HepG2 (cell line): Measurements from ENCODE around the gene STX7. TPM values are rescaled to one million over a fixed set of nuclear protein-coding genes. Genes with fewer than 3 reads are reported as not detected.

ENCODE experiments used
- ATAC-seq: fragments of 200-7000 bp; cut with Tn5 transposase; 3 replicates; pipeline ENCODE4 v1.9.1; 2020; ENCODE audit warnings: mild to moderate bottlenecking, moderate library complexity
- BruUV-seq: library from RNA; stranded (reverse); fragments of 400-500 nt; replicated peaks from 2 replicates; lab custom pipeline; 2021; lab: Mats Ljungman, UMichigan
- CTCF ChIA-PET: fragments of 300-600 bp; formaldehyde crosslinking; extraction: SDS; loops from one replicate; lab custom pipeline; 2021; ENCODE audit warnings: low total read pairs, inconsistent platforms, low intra/inter-chr PET ratio; lab: Yijun Ruan, JAX
- POLR2A ChIA-PET: fragments of 350-600 bp; sonication (Branson Sonifier 250); formaldehyde crosslinking; loops from one replicate; lab custom pipeline; 2020; ENCODE audit warnings: antibody characterized with exemption, inconsistent platforms; lab: Yijun Ruan, JAX
- DNase-seq: peaks from one replicate; pipeline ENCODE4 v3.0.0-alpha.2; 2015; ENCODE audit warnings: low spot score
- FAIRE-seq: peaks from 3 replicates; lab custom pipeline; 2011; peaks lifted over from hg19 to GRCh38; lab: Jason Lieb, UNC
- H2AFZ ChIP-seq: one replicate; pipeline ENCODE4 v1.6.1; 2011; ENCODE audit warnings: low read length, inconsistent platforms
- H3K27ac ChIP-seq: fragments of 300-600 bp; 3 replicates; pipeline ENCODE4 v1.8.0; 2011; ENCODE audit warnings: mixed run types, mild to moderate bottlenecking, mixed read lengths, low read length, inconsistent platforms; ENCODE audit not compliant: insufficient read depth; ENCODE audit errors: extremely low read length
- H3K27me3 ChIP-seq, 2 experiments: fragments of 200-600 bp in 1 of 2; 2 replicates in 1 of 2; 3 replicates in 1 of 2; pipeline versions ENCODE4 v1.6.0 to v1.8.0; 2011; ENCODE audit warnings: low read length in 2 of 2, mild to moderate bottlenecking in 2 of 2, moderate library complexity in 2 of 2, inconsistent platforms in 1 of 2; ENCODE audit not compliant: insufficient read depth in 2 of 2, control insufficient read depth in 1 of 2
- H3K36me3 ChIP-seq, 2 experiments: fragments of 200-600 bp in 1 of 2; replicated peaks in 1 of 2; 2 replicates in 1 of 2; 3 replicates in 1 of 2; pipeline versions ENCODE4 v1.5.1 to v1.8.0; 2011; ENCODE audit warnings: low read length in 2 of 2, inconsistent platforms in 1 of 2; ENCODE audit not compliant: insufficient read depth in 2 of 2, control insufficient read depth in 1 of 2
- H3K4me1 ChIP-seq: 2 replicates; pipeline ENCODE4 v1.5.1; 2012; ENCODE audit warnings: low read length, inconsistent platforms; ENCODE audit not compliant: insufficient read depth
- H3K4me2 ChIP-seq: 2 replicates; pipeline ENCODE4 v1.6.0; 2011; ENCODE audit warnings: low read depth, low read length, inconsistent platforms
- H3K4me3 ChIP-seq, 3 experiments: fragments of 200-600 bp in 1 of 3; sonication (generic), shearing (Covaris generic) in 1 of 3; replicated peaks in 1 of 3; 2 replicates each; pipeline ENCODE4 v1.5.1; 2011 to 2016; ENCODE audit warnings: low read length in 3 of 3, inconsistent platforms in 2 of 3, low read depth in 2 of 3, mild to moderate bottlenecking in 2 of 3, control low read depth in 1 of 3, mixed read lengths in 1 of 3; ENCODE audit not compliant: insufficient read depth in 1 of 3
- H3K79me2 ChIP-seq: one replicate; pipeline ENCODE4 v1.6.1; 2011; ENCODE audit warnings: low read length, inconsistent platforms; ENCODE audit not compliant: insufficient read depth
- H3K9ac ChIP-seq: 2 replicates; pipeline ENCODE4 v1.6.0; 2011; ENCODE audit warnings: mild to moderate bottlenecking, low read depth, low read length, inconsistent platforms; ENCODE audit not compliant: insufficient read depth
- H3K9me3 ChIP-seq: 2 replicates; pipeline ENCODE4 v1.5.1; 2012; ENCODE audit warnings: mild to moderate bottlenecking, low read length
- H4K20me1 ChIP-seq: 2 replicates; pipeline ENCODE4 v1.6.0; 2011; ENCODE audit warnings: inconsistent platforms, mild to moderate bottlenecking, low read length, moderate library complexity; ENCODE audit not compliant: insufficient read depth
- NAIF1 ChIP-seq: sonication (generic); formaldehyde crosslinking; IDR thresholded peaks from 2 replicates; pipeline ENCODE4 v1.5.0; 2020; ENCODE audit warnings: mild to moderate bottlenecking, missing genetic modification reagents, borderline replicate concordance
- NFATC3 ChIP-seq: sonication (generic); formaldehyde crosslinking; IDR thresholded peaks from 2 replicates; pipeline ENCODE4 v1.5.1; 2020; ENCODE audit warnings: mild to moderate bottlenecking, missing genetic modification reagents
- ZNF24 ChIP-seq: fragments of 450-650 bp; IDR thresholded peaks from 2 replicates; pipeline ENCODE4 v1.6.1; 2017; ENCODE audit warnings: antibody characterized with exemption, mild to moderate bottlenecking
- ZNF274 ChIP-seq: sonication (generic); formaldehyde crosslinking; IDR thresholded peaks from 2 replicates; pipeline ENCODE4 v1.5.1; 2020; ENCODE audit warnings: mild to moderate bottlenecking, missing genetic modification reagents
- ZNF282 ChIP-seq: fragments of 450-650 bp; IDR thresholded peaks from 2 replicates; pipeline ENCODE4 v1.6.1; 2018; ENCODE audit not compliant: partially characterized antibody
- ZNF564 ChIP-seq: sonication (generic); formaldehyde crosslinking; IDR thresholded peaks from 2 replicates; pipeline ENCODE4 v1.8.1; 2023; ENCODE audit warnings: mild to moderate bottlenecking, missing genetic modification reagents
- ZNF652 ChIP-seq: IDR thresholded peaks from 2 replicates; pipeline ENCODE4 v1.6.1; 2016; ENCODE audit warnings: low read depth, borderline replicate concordance
- whole genome bisulfite sequencing: methylation state at CpG from one replicate; pipeline ENCODE4 v1.1.6; 2017; ENCODE audit warnings: low lambda C conversion rate; 5-methylcytosine and 5-hydroxymethylcytosine counted together
- in situ Hi-C: cut with HindIII; loops from 2 replicates; pipeline ENCODE4 v1.10.0; 2017; ENCODE audit warnings: low pct_unique_long_range_greater_than_20kb; ENCODE audit not compliant: extremely low pct_ligation_motif_present
- intact Hi-C: fragments of 100-400 bp; cut with micrococcal nuclease; formaldehyde crosslinking; loops from one replicate; pipeline ENCODE4 v1.10.0; 2022; ENCODE audit not compliant: unreplicated experiment
- polyA plus RNA-seq, 8 experiments: library from polyadenylated mRNA; depleted of rRNA in 3 of 8; stranded (reverse) in 7 of 8; unstranded in 1 of 8; fragments of >200 nt; fragmentation: Illumina TruSeq in 4 of 8; extraction: Trizol in 4 of 8; gene quantifications; 2 replicates each; pipeline versions ENCODE4 v1.2.1 to v1.2.3, GENCODE V29; 2011 to 2016; ENCODE audit warnings: low read depth in 4 of 8, missing spikeins in 1 of 8, mixed read lengths in 1 of 8; ENCODE audit not compliant: insufficient read depth in 1 of 8
- total RNA-seq, 5 experiments: library from RNA; depleted of rRNA; stranded (reverse); fragments of >200 nt; fragmentation: Illumina TruSeq; extraction: Trizol; gene quantifications; 2 replicates each; pipeline ENCODE4 v1.2.3, GENCODE V29; 2016; ENCODE audit warnings: low read depth in 1 of 5
- TF ChIP-seq, protein P1 (sequence below): sonication (generic); formaldehyde crosslinking; IDR thresholded peaks from 2 replicates; pipeline ENCODE4 v1.5.0; 2020; ENCODE audit warnings: mild to moderate bottlenecking, missing genetic modification reagents
- TF ChIP-seq, protein P2 (sequence below): fragments of 450-650 bp; IDR thresholded peaks from 2 replicates; pipeline ENCODE4 v1.6.1; 2017
- TF ChIP-seq, protein P3 (sequence below): sonication (generic); formaldehyde crosslinking; IDR thresholded peaks from 2 replicates; pipeline ENCODE4 v1.4.0; 2020; ENCODE audit warnings: missing genetic modification reagents

The STX7 gene
- total and polyA plus RNA-seq, 2 of the 13 experiments (the other 11 are each of a cell fraction or from before 2014, with no cell fraction given) = 28.0 to 34.7 TPM

DNA sequence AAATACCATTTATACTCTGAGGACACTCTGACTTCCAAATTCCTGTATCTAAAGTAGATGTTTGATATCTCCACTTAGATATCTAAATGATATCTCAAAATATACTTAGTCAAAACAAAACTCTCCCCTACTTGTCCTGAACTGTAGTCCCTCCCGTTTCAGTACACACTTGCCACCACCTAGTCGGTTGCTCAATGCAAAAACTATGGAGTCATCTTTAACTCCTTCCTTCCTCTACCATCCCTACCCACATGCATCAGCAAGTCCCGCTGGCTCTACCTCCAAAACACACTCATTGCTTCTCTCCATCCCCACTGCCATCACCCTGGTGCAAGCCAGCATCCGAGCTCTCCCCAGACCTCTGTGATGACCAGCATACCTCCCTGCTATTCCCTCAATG is 13.2 kb downstream of the STX7 start:
- Histone ChIP-seq H3K9ac (no peak overlapping the region), H3K4me2 (no peak overlapping the region), H3K4me3 (no peak overlapping the region), H4K20me1 (peaks cover 4% of the 10 kb centered on the region; the same call in 1 of the 2 replicates), H3K9me3 (no peaks in the 10 kb centered on the region), H2AFZ (no peak overlapping the region), H3K27me3 (no peaks in the 10 kb centered on the region), H3K4me1 (peaks cover 6% of the 10 kb centered on the region; the same call in 1 of the 2 replicates), H3K27ac (no peak overlapping the region), H3K79me2 (peaks cover 4% of the 10 kb centered on the region), H3K36me3 (peaks cover 8 to 46% of the 10 kb centered on the region in 2 experiments)
- in situ Hi-C loops (no loop called here), intact Hi-C loops (no loop called here)
- TF ChIP-seq ZNF274 (CRISPR knock-in tag) = no peak
- TF ChIP-seq, protein P1, sequence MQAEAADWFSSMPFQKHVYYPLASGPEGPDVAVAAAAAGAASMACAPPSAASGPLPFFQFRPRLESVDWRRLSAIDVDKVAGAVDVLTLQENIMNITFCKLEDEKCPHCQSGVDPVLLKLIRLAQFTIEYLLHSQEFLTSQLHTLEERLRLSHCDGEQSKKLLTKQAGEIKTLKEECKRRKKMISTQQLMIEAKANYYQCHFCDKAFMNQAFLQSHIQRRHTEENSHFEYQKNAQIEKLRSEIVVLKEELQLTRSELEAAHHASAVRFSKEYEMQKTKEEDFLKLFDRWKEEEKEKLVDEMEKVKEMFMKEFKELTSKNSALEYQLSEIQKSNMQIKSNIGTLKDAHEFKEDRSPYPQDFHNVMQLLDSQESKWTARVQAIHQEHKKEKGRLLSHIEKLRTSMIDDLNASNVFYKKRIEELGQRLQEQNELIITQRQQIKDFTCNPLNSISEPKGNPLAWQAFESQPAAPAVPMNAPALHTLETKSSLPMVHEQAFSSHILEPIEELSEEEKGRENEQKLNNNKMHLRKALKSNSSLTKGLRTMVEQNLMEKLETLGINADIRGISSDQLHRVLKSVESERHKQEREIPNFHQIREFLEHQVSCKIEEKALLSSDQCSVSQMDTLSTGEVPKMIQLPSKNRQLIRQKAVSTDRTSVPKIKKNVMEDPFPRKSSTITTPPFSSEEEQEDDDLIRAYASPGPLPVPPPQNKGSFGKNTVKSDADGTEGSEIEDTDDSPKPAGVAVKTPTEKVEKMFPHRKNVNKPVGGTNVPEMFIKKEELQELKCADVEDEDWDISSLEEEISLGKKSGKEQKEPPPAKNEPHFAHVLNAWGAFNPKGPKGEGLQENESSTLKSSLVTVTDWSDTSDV (CRISPR knock-in tag) = no peak
- TF ChIP-seq ZNF564 (CRISPR knock-in tag) = no peak
- TF ChIP-seq ZNF652 (CRISPR knock-in tag) = peak; percentile 41; the same call in 1 of the 2 replicates
- TF ChIP-seq NAIF1 = no peak
- no peak for TF ChIP-seq ZNF282
- no peak for DNase-seq
- no peak for FAIRE-seq
- no peak for ATAC-seq
- BruUV-seq = no TSS peak
- ChIA-PET CTCF (no interaction called here), POLR2A (no interaction called here)
- WGBS = 71% methylated on average over 4 of the region's 4 CpGs

DNA sequence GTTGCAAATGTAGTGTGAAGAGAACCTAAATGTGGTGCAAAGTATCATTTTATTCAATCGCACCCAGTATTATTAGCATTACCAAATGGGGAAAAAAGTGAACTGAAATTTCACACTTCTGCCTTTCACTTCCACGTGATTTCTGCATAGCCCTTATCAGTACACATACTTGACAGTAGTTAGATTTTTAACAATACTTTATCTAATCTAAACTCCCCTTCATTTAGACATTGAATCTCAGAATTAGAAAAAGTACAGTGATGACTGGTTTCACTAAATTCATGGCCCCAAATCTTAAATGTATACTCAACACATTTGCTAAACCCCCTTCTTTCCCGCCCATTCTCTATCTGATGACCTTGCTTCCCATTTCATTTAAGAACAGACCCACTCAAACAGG is 14.3 kb downstream of the STX7 start:
- peaks cover 4% of the 10 kb centered on the region; the same call in 1 of the 2 replicates for H4K20me1 ChIP-seq
- ChIA-PET CTCF (no interaction called here), POLR2A (no interaction called here)
- ATAC-seq (no peak), FAIRE-seq (no peak), DNase-seq (no peak)
- H3K4me3 ChIP-seq = no peak overlapping the region
- no peak overlapping the region for H3K27ac ChIP-seq
- 95% methylated on average over 3 of the region's 3 CpGs for WGBS
- H2AFZ ChIP-seq = no peak overlapping the region
- no peaks in the 10 kb centered on the region for H3K27me3 ChIP-seq
- H3K9me3 ChIP-seq = no peaks in the 10 kb centered on the region
- in situ Hi-C loops (no loop called here), intact Hi-C loops (no loop called here)
- no peak overlapping the region for H3K4me2 ChIP-seq
- BruUV-seq = no TSS peak
- peaks cover 10 to 51% of the 10 kb centered on the region in 2 experiments for H3K36me3 ChIP-seq
- H3K79me2 ChIP-seq = no peaks in the 10 kb centered on the region
- H3K9ac ChIP-seq = no peak overlapping the region
- H3K4me1 ChIP-seq = peaks cover 6% of the 10 kb centered on the region; the same call in 1 of the 2 replicates
- no peak for TF ChIP-seq ZNF24
- TF ChIP-seq, protein P2, sequence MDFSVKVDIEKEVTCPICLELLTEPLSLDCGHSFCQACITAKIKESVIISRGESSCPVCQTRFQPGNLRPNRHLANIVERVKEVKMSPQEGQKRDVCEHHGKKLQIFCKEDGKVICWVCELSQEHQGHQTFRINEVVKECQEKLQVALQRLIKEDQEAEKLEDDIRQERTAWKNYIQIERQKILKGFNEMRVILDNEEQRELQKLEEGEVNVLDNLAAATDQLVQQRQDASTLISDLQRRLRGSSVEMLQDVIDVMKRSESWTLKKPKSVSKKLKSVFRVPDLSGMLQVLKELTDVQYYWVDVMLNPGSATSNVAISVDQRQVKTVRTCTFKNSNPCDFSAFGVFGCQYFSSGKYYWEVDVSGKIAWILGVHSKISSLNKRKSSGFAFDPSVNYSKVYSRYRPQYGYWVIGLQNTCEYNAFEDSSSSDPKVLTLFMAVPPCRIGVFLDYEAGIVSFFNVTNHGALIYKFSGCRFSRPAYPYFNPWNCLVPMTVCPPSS = no peak
- no peak for TF ChIP-seq NFATC3
- TF ChIP-seq, protein P3, sequence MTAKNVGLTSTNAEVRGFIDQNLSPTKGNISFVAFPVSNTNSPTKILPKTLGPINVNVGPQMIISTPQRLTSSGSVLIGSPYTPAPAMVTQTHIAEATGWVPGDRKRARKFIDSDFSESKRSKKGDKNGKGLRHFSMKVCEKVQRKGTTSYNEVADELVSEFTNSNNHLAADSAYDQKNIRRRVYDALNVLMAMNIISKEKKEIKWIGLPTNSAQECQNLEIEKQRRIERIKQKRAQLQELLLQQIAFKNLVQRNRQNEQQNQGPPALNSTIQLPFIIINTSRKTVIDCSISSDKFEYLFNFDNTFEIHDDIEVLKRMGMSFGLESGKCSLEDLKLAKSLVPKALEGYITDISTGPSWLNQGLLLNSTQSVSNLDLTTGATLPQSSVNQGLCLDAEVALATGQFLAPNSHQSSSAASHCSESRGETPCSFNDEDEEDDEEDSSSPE (CRISPR knock-in tag) = no peak
